ENCODE results near the gene RCAN1. TPM values are rescaled to one million over a fixed set of nuclear protein-coding genes. Genes with fewer than 3 reads are reported as not detected.

The RCAN1 gene
- total RNA-seq, 1 donor from 2014 or later = 197 TPM

GRCh38 chr21:34626131-34626530, 11.2 kb upstream of the RCAN1 start:
- Mint-ChIP-seq H3K4me1 (ENCODE audit: low read depth, unreplicated experiment) (no peaks in the 10 kb centered on the region), H3K4me3 (ENCODE audit: unreplicated experiment) (no peak overlapping the region), H3K9me3 (ENCODE audit: unreplicated experiment) (peaks cover 5% of the 10 kb centered on the region), H3K27me3 (ENCODE audit: low read depth, unreplicated experiment) (peaks cover 11% of the 10 kb centered on the region), H3K36me3 (ENCODE audit: low read depth, unreplicated experiment) (no peaks in the 10 kb centered on the region), H3K27ac (ENCODE audit: unreplicated experiment) (no peak overlapping the region)
- Histone ChIP-seq H3K27me3 (ENCODE audit: insufficient read depth, low read length) (peaks cover 13% of the 10 kb centered on the region), H2AFZ (ENCODE audit: low read depth, low read length) (no peak overlapping the region), H3K36me3 (ENCODE audit: insufficient read depth, low read length) (no peaks in the 10 kb centered on the region), H3K4me2 (ENCODE audit: low read length) (no peak overlapping the region), H3K79me2 (ENCODE audit: insufficient read depth, low read length) (no peaks in the 10 kb centered on the region), H3K9ac (ENCODE audit: low read length) (no peak overlapping the region), H4K20me1 (ENCODE audit: insufficient read depth, low read length) (no peaks in the 10 kb centered on the region), H3K9me3 (ENCODE audit: insufficient read depth, low read depth, low read length) (no peaks in the 10 kb centered on the region), H3K4me3 (ENCODE audit: insufficient read depth, low read depth, low read length) (no peak overlapping the region), H3K4me1 (ENCODE audit: insufficient read depth, low read length) (no peaks in the 10 kb centered on the region), H3K27ac (ENCODE audit: low read depth, low read length) (no peak overlapping the region)
- TF ChIP-seq EZH2 (IDR thresholded peaks at IDR 0.05; ENCODE audit: insufficient read depth, low read length) = no peak
- TF ChIP-seq, protein P1, sequence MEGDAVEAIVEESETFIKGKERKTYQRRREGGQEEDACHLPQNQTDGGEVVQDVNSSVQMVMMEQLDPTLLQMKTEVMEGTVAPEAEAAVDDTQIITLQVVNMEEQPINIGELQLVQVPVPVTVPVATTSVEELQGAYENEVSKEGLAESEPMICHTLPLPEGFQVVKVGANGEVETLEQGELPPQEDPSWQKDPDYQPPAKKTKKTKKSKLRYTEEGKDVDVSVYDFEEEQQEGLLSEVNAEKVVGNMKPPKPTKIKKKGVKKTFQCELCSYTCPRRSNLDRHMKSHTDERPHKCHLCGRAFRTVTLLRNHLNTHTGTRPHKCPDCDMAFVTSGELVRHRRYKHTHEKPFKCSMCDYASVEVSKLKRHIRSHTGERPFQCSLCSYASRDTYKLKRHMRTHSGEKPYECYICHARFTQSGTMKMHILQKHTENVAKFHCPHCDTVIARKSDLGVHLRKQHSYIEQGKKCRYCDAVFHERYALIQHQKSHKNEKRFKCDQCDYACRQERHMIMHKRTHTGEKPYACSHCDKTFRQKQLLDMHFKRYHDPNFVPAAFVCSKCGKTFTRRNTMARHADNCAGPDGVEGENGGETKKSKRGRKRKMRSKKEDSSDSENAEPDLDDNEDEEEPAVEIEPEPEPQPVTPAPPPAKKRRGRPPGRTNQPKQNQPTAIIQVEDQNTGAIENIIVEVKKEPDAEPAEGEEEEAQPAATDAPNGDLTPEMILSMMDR (IDR thresholded peaks at IDR 0.05; ENCODE audit: insufficient read depth, low read depth, low read length) = no peak
- FAIRE-seq (no peak), DNase-seq (ENCODE audit: low read depth) (no peak)

- FAIRE-seq = no peak
These were observed 10.2 kb upstream of the RCAN1 start for GRCh38 chr21:34625030-34625593.

DNA sequence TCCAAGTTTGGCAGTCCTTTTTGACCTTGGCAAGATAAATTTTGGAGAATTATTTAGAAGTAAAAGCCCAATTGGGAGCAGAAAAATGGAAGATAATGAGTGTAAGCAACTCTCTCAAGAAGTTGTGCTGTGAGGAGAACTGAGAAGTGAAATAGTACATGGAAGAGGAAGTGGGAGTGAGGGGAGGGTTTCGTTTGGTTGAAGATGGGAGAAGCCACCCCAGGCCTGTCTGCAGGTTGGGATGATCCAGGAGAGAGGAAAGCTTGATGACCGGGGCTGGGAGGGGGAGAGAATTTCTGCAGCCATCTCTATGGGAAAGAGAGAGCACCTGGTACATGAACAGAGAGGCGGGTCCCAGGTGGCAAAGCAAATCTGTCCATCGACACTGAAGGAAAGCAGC, 8.6 kb upstream of the RCAN1 start:
- Histone ChIP-seq H3K27ac (ENCODE audit: low read depth, low read length) (no peak overlapping the region), H3K9ac (ENCODE audit: low read length) (no peak overlapping the region), H3K4me3 (ENCODE audit: insufficient read depth, low read depth, low read length) (no peak overlapping the region), H3K36me3 (ENCODE audit: insufficient read depth, low read length) (no peaks in the 10 kb centered on the region), H3K4me1 (ENCODE audit: insufficient read depth, low read length) (no peaks in the 10 kb centered on the region), H3K27me3 (ENCODE audit: insufficient read depth, low read length) (peaks cover 27% of the 10 kb centered on the region), H2AFZ (ENCODE audit: low read depth, low read length) (no peak overlapping the region), H4K20me1 (ENCODE audit: insufficient read depth, low read length) (no peaks in the 10 kb centered on the region), H3K9me3 (ENCODE audit: insufficient read depth, low read depth, low read length) (no peaks in the 10 kb centered on the region), H3K79me2 (ENCODE audit: insufficient read depth, low read length) (no peaks in the 10 kb centered on the region), H3K4me2 (ENCODE audit: low read length) (no peak overlapping the region)
- Mint-ChIP-seq H3K9me3 (ENCODE audit: unreplicated experiment) (peaks cover 5% of the 10 kb centered on the region), H3K27me3 (ENCODE audit: low read depth, unreplicated experiment) (peaks cover 11% of the 10 kb centered on the region), H3K4me3 (ENCODE audit: unreplicated experiment) (no peak overlapping the region), H3K27ac (ENCODE audit: unreplicated experiment) (no peak overlapping the region), H3K36me3 (ENCODE audit: low read depth, unreplicated experiment) (no peaks in the 10 kb centered on the region), H3K4me1 (ENCODE audit: low read depth, unreplicated experiment) (no peaks in the 10 kb centered on the region)
- TF ChIP-seq, protein P1 (IDR thresholded peaks at IDR 0.05; ENCODE audit: insufficient read depth, low read depth, low read length) = no peak
- TF ChIP-seq EZH2 (IDR thresholded peaks at IDR 0.05; ENCODE audit: insufficient read depth, low read length) = no peak
- no peak for DNase-seq (ENCODE audit: low read depth)
- no peak for FAIRE-seq

More at GRCh38 chr21:34625030-34625593, 10.2 kb upstream of the RCAN1 start:
- Histone ChIP-seq H3K27me3 (ENCODE audit: insufficient read depth, low read length) (peaks cover 15% of the 10 kb centered on the region), H3K27ac (ENCODE audit: low read depth, low read length) (no peak overlapping the region), H3K4me3 (ENCODE audit: insufficient read depth, low read depth, low read length) (no peak overlapping the region), H3K79me2 (ENCODE audit: insufficient read depth, low read length) (no peaks in the 10 kb centered on the region), H3K36me3 (ENCODE audit: insufficient read depth, low read length) (no peaks in the 10 kb centered on the region), H3K9me3 (ENCODE audit: insufficient read depth, low read depth, low read length) (no peaks in the 10 kb centered on the region), H3K9ac (ENCODE audit: low read length) (no peak overlapping the region), H4K20me1 (ENCODE audit: insufficient read depth, low read length) (no peaks in the 10 kb centered on the region), H3K4me2 (ENCODE audit: low read length) (no peak overlapping the region), H2AFZ (ENCODE audit: low read depth, low read length) (no peak overlapping the region), H3K4me1 (ENCODE audit: insufficient read depth, low read length) (no peaks in the 10 kb centered on the region)
- Mint-ChIP-seq H3K27me3 (ENCODE audit: low read depth, unreplicated experiment) (peaks cover 11% of the 10 kb centered on the region), H3K9me3 (ENCODE audit: unreplicated experiment) (peaks cover 5% of the 10 kb centered on the region), H3K4me1 (ENCODE audit: low read depth, unreplicated experiment) (no peaks in the 10 kb centered on the region), H3K4me3 (ENCODE audit: unreplicated experiment) (no peak overlapping the region), H3K27ac (ENCODE audit: unreplicated experiment) (no peak overlapping the region), H3K36me3 (ENCODE audit: low read depth, unreplicated experiment) (no peaks in the 10 kb centered on the region)
- no peak for TF ChIP-seq EZH2 (IDR thresholded peaks at IDR 0.05; ENCODE audit: insufficient read depth, low read length)
- TF ChIP-seq, protein P1 (IDR thresholded peaks at IDR 0.05; ENCODE audit: insufficient read depth, low read depth, low read length) = no peak
- no peak for DNase-seq (ENCODE audit: low read depth)
